Stimulated activated CD4-positive, alpha-beta T cell treated with anti-CD3 and anti-CD28 coated beads, Interleukin-1b, Interleukin-23, amount 100 ng/mL, for 48 hours (primary cell): ENCODE measurements around the gene PAX7.

Experiments used
- DNase-seq: peaks from one replicate; pipeline ENCODE4 v3.0.0-alpha.2; 2020

Gene PAX7

DNA sequence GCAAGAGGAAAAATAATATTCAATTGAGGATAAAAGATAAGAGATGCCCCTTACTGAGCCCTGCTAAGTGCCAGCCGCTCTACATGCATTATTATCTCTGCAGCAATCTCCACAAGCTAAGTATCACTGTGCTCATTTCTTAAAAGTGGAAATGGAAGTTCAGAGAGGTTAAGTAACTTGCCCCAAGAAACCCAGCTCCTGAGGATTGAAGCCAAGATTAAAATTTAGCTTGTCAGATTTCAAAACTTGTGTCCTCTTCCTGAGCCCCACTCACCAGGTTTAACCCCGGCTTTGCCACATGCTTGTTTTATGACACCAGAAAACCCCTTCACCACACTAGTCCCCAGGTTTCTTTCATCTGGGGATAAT, 11.2 kb upstream of the PAX7 start:
- DNase-seq, result no peak

DNA sequence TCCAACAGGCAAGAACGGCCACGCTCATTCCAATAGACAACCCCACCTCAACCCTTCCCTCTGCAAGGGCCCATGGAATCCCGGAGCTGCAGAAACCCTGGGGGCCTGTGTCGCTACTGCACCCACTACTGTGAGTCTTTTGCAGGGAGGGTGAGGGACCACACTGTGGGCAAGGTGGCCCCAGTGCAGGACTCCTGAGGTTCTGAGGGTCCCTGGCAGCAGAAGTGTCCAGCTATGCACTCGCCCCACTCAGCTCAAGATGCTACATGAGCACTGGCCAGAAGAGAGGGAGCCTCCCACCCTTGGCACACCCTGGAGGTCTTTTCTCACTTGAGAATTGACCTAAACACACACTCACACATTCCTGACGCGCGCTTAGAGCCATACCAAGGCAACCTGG, 2.1 kb upstream of the PAX7 start:
- DNase-seq, result no peak

DNA sequence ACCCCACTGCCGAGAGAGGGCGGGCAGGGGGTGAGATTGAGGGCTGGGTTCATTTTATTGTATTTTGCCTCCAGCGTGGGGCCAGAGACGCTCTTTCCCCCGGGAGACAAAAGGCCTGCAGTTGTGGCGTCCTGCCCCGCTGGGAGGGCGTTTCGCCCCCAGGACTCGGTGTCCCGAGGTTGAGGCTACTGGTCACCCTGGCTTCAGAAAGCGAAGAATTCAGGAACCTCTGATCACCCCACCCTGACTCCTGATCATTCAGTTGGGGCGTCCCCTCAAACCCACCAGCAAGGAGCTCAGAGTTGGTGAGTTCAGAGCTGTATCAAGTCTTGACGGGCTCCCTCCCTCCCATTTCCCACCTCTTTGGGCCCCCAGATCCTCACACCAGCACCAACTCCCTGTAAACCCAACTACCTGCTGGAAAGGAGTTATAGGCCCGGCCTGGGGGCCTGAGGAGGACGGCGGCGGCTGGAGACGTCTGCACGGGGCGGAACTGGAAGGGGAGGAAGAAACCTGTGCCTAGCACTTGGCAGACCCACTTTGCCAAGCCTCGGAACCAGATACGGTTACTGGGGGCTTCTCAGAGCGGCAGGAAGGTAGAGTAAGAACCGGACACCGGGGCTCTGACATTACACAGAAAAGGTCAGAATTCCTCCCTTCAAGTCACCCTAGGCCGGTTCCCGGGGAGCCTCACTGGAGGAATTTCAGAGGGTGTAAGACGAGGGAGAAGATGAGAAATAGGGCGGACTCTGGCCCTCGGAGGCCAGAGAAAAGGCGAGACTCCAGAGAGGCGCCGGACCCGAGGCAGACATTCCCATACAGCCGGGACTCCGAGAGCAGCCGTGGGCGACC, 761 bp upstream of the PAX7 start:
- no peak for DNase-seq

DNA sequence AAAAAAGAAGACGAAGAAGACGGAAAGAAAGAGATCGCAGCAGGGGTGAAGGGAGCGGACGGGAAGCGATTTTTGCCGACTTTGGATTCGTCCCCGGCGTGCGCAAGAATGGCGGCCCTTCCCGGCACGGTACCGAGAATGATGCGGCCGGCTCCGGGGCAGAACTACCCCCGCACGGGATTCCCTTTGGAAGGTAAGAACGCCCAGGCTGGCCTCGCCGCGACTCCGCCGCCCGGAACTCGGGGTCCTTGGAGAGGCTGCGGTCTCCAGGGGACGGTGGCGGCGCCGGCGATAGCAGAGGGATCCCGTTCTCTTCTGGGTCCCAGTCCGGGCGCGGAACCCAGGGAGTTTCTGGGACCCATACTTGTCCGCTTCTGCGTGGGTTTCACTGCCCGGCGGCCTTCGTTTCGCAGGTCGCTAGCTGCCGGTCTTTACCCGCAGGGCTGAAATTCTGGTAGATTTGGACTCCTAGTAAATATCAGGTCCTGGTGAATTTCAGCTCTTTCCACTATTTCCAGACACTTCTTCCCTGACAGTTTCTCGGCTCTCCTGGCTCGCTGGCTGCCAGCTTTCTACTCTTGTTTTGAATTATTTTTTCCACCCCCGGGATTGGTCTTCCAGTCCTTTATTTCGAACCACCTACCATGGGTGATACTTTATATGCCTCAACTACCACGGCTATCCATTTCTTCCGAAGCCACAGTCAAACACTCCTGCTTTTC, 1.0 kb downstream of the PAX7 start:
- DNase-seq, result no peak

DNA sequence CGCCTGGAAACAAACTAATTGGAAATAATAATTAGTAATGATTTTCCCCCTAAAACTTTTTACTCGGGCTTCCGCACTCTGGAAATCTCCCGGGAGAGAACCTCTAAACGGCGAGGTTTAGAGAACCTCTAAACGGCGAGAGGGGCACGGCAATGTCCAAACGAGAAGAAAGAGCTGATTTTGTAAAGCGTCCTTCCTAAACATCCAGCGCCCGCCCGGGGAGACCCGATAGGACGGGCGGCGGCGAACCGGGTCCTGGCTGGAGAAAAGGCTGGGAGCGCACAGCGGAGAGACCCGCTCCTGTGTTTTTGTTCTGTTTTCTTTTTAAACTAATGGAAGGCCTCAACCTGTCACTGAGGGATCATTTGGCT, 1.6 kb downstream of the PAX7 start:
- no peak for DNase-seq

DNA sequence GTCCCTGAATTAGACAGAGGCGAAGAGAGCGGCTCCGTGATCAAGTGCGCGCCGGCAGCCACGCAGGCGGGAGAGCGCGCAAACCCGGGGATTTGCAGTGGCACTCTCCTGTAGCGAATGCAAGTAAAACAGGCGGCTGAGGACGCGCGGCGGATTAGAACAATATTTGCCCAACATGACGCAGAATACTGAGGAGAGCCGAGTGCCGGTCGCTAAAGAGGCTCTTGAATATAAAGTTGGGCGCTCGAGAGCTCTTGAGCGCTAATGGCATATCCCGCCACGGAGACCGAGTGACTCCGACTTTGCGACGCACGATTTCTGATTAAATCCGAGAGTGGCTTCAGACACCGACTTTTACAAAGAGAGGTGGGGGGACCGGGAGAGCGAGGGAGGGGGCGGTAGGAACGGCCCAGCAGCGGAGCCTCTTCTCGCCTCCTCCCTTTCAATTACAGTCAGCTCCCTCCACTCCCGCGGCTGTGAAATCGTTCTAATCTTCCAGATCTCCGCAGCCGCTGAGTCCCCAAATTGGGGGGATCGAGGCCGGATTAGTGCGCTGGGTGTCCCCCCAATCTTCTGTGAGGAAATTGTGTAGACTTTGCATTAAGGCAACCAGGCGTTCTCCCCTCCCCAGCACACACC, 2.3 kb downstream of the PAX7 start:
- no peak for DNase-seq

DNA sequence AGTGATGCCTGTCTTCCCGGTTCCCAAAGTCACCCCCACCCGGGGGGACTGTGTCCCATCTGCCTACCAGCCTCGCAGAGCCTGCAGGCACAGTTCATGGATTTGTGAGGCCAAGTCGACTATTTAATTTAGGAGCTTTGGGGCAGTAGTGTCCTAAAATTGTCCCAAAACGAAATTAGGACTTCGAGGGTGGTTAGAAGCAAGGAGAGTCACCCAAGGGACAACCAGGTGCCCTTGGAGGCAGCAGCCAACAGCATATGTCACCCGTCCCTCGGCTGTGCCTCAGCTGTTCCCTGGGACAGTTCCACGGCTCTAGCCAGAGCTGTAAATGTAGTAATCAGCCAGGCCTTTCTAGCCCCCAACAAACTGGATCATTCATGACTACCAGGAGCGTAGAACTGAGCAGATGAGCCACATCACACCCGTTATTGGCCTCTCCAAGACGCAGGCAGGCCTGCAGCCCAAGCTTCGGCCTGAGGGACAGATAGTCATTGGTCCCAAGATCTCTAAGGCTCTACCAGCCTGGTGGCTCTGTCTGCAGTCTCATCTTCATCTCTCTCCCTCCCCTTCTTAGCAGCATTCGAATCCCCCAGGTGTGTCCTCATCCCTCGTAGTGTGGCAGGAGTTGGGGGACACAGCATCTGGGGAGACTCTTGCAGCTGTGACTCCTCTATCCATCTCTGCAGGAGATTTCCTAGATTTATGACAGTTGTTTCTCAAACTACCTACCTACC, 2.9 kb downstream of the PAX7 start:
- no peak for DNase-seq

DNA sequence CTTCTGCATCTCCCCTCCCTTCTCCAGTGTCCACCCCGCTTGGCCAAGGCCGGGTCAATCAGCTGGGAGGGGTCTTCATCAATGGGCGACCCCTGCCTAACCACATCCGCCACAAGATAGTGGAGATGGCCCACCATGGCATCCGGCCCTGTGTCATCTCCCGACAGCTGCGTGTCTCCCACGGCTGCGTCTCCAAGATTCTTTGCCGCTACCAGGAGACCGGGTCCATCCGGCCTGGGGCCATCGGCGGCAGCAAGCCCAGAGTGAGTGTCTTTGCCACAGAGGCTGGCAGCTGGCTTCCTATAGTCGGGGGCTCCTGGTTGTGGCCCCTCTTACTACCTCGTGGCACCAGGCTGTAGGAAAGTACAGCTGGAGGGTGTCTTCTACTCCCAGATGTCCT, 3.6 kb downstream of the PAX7 start:
- DNase-seq, result no peak

DNA sequence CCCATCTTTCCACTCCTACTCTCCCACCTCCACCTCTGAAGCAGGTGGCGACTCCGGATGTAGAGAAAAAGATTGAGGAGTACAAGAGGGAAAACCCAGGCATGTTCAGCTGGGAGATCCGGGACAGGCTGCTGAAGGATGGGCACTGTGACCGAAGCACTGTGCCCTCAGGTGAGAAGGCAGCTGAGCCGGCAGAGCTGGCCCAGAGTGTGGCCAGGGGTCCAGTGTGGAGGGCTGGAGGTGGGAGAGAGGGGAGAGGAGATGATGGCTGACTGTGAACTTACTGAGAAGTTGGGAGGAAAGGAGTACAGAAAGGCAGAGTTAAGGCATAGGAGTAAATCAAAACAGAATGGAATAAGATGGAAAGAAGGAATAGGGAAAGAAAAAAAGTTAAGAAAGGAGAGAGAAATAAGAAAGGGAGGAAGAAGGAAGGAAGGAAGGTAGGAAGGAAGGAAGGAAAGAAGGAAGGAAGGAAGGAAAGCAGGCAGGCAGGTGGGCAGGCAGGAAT, 4.5 kb downstream of the PAX7 start:
- DNase-seq, result no peak

DNA sequence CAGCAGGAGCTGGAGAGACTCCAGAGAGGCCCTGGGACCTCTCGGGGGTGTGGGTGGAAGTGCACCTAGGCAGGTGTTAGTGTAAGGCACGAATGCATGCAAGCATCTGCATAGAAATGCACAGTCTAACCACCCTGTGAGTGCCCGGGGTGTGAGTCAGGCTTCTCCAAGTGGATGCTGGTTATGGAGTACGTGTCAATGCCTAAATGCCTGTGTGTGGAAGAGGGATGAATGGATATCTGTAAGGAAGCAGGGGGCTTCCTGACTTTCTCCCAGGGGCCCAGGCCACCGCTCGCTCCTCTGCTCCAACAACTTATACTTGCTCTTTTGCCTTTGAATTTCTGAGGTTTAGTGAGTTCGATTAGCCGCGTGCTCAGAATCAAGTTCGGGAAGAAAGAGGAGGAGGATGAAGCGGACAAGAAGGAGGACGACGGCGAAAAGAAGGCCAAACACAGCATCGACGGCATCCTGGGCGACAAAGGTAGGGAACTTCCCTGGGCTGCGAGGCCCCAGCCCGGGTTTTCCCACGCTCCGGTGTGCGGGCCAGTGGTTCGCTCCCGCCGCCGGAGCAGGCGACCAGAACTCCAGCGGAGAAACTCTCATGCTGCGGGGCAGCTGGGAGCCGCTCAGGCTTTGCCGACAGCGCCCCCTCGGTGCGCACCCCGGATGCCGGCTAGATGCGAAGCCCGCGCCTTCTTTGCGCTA, 5.4 kb downstream of the PAX7 start:
- DNase-seq, result no peak

DNA sequence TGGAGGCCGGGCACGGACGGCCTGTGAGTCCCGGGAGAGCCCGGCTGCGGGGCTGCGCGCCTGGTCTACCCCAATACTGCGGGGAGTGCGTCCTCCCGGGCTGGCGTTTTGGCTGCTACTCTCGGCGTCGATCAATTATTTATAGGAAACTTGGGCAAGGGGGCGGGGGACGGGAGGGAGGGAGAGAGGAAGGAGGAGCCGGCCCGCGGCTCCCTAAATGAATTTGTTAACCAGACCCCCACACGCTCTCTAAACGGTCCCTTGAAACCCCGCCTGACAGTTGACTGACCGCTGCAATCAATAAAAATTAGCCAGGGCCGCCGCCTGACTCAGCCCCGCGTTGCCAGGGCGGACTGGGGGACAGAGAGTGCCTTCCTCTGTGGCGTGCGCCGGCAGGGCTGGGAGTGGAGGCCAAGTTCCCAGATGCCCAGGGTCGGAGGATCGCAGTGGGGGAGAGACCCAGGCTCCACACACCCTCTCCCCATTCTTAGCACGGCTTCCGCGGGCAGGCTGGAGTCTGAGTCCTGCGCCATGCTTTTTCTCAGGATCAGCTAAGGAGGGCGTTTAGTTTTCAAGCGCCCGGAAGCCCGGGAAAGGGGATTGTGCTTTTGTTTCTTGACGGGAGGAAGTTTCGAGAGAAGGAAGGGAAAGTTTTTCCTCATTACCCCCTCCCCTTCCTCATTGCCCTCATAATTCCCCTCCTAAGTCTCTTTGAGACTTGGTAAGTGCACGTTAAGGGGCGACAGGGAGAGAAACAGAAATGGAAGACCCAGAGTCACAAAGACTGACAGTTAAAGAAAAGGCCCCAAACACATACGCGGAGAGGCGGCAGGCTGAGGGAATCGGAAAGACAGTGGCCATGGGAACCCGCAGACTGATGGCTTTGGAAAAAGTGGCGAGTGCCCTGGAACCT, 6.2 kb downstream of the PAX7 start:
- no peak for DNase-seq

DNA sequence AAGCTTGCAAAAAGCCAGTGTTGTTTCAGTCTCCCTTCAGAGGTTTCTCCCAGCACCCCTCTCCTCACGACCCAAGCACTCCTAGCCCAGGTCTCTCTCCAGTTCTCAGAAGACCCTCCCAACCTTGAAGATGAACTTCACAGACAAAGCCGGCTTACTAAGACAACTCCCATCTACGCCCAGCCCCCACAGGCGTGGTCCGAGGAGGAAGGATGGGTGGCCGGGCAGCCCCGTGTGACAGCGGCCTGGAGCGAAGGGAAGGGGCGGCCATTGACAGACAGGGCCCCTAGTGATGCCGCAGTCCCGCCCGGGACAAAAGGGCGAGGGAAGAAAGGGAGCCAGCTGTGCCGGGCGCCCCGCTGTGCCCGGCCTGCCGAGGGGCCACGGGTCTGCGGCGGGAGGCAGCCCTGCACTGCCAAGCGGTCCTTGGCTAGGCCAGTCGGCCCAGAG, 6.9 kb downstream of the PAX7 start:
- DNase-seq, result no peak

DNA sequence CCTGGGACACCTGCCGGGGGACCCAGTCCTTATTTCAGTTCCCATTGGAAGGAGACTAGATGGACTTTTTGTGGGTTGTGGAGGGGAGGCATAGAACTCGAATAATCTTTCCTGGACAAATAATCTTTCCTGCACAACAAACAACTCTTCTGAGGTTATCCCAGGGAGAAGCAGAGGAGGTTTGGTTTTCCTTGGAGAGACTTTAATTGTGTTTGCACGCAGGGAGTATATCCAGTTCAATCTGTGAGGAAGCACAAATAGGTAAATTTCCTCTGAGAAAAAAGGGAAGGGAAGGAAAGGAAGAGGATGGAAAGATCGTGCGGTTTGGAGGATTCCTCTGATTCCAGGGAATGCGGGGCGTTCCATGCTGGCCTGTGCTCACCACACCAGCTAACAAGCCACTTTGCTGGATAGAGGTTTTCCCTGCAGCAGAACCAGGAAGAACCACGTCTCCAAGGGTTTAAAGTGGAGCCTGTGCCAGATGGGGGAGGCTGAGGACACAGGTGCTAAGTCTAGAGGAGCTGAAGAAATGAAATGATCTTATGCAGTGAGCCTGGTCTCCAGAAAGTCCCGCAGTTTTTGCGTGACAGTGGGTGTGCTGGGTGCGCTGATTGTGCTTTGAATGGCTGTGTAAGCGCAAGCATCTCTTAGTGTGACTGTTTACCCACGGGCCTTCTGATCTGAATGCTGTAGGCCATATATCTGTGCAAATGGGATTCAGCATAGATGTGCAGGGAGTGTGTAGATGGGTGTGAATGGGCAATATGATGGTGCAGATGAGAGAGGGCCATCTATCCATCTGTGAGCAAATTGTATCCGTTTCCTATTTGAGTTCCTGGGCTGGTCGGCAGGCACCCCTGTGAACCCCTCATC, 7.6 kb downstream of the PAX7 start:
- no peak for DNase-seq

DNA sequence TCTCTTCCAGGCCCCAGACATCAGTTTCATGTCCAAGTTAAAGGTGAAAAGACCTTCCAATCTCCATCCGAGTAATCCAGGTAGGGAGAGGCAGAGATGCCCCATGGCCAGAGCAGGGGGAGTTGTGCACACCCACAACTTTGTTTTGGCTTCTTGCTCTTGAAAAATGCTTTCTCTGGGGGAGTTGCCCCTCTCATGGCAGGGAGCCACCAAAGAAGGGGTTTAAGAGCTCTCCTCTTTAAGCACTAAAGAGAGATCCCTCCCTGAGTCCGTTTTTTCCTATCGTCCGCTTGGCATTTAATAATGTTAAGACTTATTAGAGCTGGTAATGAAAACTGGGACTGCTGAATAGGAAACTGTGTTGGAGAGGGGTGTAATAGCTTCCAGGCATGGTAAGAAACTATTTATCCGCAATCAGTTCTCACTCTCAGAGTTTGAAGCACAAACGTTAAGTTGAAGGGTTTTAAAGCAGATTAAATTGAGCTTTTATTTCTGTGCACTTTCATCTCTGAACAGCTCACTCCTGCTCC, 8.3 kb downstream of the PAX7 start:
- DNase-seq, result no peak

DNA sequence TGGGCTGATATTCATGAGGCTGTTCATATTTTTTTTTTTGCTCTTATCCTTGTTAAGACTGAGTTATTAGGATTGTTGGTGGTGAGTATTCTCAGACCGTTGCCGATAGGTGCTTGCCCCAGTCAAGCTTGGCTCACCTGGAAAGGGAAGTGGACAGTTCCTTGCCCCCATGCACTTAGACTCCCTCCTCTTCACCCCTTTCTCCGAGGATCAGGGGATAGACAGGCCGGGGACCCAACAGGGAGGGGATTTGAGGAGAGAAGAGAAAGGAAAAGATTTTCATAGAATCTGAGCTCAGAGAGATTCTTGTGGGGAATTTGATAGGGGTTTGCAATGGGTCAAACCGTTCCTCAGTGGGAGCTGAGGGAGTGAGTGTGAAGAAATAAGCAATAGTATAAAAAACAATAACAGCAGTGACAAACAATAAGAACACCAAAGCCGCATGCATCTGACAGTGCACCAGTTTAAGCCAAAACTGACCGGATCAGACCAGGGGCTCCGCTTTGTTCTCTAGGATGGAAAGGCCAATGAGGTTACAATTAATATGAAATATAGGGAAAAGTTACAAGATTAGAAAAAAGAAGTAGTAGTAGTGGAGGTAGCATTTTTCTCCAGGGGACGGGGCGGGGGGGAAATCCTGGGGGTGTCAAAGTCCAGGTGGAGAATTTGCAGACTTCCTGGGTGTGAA, 8.9 kb downstream of the PAX7 start:
- DNase-seq, result no peak

DNA sequence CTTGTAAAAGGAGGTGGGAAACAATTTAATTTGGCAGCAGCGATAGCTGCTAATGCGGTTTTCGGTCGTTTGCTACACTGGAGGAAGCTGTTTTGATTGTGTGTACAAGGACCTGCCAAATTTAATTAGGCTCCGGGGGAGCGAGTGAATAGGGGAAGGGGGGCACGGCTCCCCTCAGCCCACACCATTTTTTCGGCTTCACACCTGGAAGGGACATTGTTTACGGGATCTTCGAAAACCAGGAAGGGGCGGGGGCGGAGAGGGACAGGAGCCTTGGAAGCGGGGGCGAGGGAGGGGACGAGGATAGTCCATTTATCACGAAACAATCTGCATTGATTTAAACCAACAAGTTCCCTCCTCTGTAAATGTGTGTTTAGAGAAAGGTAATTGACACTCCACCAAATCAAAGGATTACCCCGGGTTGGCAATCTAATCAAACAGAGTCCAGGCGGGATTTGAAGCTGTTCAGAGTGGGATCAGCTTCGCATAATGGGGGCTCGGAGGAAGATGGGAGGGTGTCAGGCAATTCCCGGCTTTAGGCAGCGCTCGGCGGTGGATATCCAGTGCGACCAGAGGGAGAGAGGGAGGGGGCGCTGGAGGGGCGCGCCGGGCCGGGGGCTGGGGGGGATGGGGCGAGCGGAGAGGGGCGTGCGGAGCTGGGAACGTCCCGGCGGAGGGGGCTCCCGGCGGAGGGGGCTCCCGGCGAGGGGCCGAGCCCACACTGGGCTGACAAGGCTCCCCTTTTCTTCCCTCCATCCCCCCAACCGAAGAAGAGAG, 9.8 kb downstream of the PAX7 start:
- no peak for DNase-seq

DNA sequence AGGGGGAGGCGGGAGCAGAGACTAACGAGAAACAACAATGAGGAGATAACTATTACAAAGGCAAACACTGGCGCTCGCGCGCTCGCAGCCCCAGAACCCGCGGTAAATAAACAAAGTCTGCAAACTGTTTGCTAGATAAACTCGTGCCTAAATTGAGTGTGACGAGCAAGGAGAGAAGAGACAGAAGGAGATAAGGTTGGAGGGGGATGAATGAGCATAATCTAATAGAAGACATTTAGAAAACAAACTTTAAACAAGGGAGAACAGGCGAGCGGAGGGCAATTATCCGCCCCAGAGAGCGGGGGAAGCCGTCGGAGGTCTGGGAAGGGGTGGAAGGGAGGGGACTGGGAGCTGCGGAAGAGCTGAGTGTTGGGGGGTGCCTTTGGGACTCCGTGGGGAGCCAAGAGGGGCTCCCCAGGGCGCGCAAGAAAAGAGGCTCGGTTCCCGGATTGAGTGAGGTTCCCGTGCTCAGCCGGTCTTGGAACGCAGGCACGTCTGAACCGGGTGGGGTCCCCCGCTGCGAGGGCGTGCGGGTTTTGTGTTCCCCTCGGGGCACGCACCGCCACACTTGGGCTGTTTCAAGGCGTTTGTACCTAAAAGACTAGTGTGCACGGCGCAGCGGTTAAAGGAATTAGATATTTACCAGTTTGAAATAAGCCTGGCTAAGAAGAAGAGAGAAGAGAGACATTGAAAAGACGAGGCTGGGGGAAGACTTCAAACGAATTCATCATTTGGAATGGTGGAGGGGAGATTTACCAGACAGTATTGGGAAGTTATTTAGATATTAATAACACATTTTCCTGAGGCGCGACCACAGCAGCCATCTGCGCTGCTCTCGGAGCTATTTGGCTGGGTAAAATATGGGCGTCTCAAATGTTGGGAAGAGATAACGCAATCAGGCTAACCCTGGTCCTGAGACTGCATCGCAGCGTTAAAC, 10.6 kb downstream of the PAX7 start:
- DNase-seq, result no peak
